SK-N-MC (cell line): ENCODE results near the gene RAET1G.
A peak's percentile ranks its signal among the peaks of the same experiment; 100 is the strongest.
"Not testable (repeated sequence)": the region's sequence is repeated elsewhere in the genome, so short reads cannot be mapped to it uniquely, and the experiment has no call there.

Experiments
- DNase-seq: peaks from one replicate; pipeline ENCODE4 v3.0.0-alpha.2; 2011; ENCODE audit warnings: low read depth, low spot score
- H3K27ac ChIP-seq: fragments of 200-600 bp; sonication (generic); 2 replicates; pipeline ENCODE4 v1.5.1; 2016; ENCODE audit warnings: mixed run types
- H3K36me3 ChIP-seq: fragments of 200-600 bp; sonication (generic); 2 replicates; pipeline ENCODE4 v1.6.1; 2017; ENCODE audit warnings: antibody characterized with exemption, low read length, mixed read lengths; ENCODE audit not compliant: insufficient read depth
- H3K4me3 ChIP-seq: fragments of 200-600 bp; sonication (generic); 2 replicates; pipeline ENCODE4 v1.5.1; 2016
- H3K9ac ChIP-seq: fragments of 200-600 bp; sonication (generic); 2 replicates; pipeline ENCODE4 v1.8.0; 2017; ENCODE audit warnings: mixed run types, mixed read lengths; ENCODE audit not compliant: insufficient read length
- H3K9me3 ChIP-seq: fragments of 200-600 bp; sonication (generic); 2 replicates; pipeline ENCODE4 v1.6.1; 2017; ENCODE audit warnings: low read depth, mild to moderate bottlenecking, antibody characterized with exemption, low read length, moderate library complexity, mixed read lengths
- EZH2 ChIP-seq: fragments of 200-600 bp; sonication (generic); IDR thresholded peaks from one replicate; pipeline ENCODE4 v1.6.1; 2017; ENCODE audit warnings: antibody characterized with exemption
- FOXP2 ChIP-seq: optimal IDR thresholded peaks from 2 replicates; pipeline ENCODE3; 2011; ENCODE audit warnings: mild to moderate bottlenecking, moderate library complexity; ENCODE audit not compliant: insufficient read depth; ENCODE audit errors: extremely low read length, control extremely low read depth
- POLR2AphosphoS5 ChIP-seq: IDR thresholded peaks from 2 replicates; pipeline ENCODE4 v1.6.1; 2012; ENCODE audit warnings: mild to moderate bottlenecking, low read depth, low read length, borderline replicate concordance

RAET1G gene

GRCh38 chr6:149935668-149936067 lies 12.7 kb upstream of the RAET1G start:
- peak overlapping the region; percentile 36; the same call in 1 of the 2 replicates for H3K4me3 ChIP-seq
- no peak overlapping the region for H3K9ac ChIP-seq
- TF ChIP-seq EZH2, result no peak
- TF ChIP-seq FOXP2, result no peak
- TF ChIP-seq POLR2AphosphoS5, result no peak
- peak overlapping the region; percentile 15; the same call in 1 of the 2 replicates for H3K27ac ChIP-seq
- no peaks in the 10 kb centered on the region for H3K36me3 ChIP-seq
- no peaks in the 10 kb centered on the region for H3K9me3 ChIP-seq
- no peak for DNase-seq

GRCh38 chr6:149935246-149935645 lies 12.3 kb upstream of the RAET1G start:
- no peak for DNase-seq
- Histone ChIP-seq H3K9me3 (no peaks in the 10 kb centered on the region), H3K27ac (no peak overlapping the region), H3K4me3 (no peak overlapping the region), H3K36me3 (no peaks in the 10 kb centered on the region), H3K9ac (no peak overlapping the region)
- TF ChIP-seq FOXP2, result no peak

GRCh38 chr6:149934249-149935156 lies 11.6 kb upstream of the RAET1G start:
- no peak for TF ChIP-seq FOXP2
- TF ChIP-seq POLR2AphosphoS5, result no peak
- TF ChIP-seq EZH2, result no peak
- Histone ChIP-seq H3K27ac (no peak overlapping the region), H3K9ac (no peak overlapping the region), H3K4me3 (no peak overlapping the region), H3K9me3 (no peaks in the 10 kb centered on the region), H3K36me3 (no peaks in the 10 kb centered on the region)
- DNase-seq, result no peak

- no peak overlapping the region for H3K9ac ChIP-seq
- TF ChIP-seq FOXP2 (no peak), EZH2 (no peak), POLR2AphosphoS5 (no peak)
Observed at GRCh38 chr6:149933461-149933860, 10.5 kb upstream of the RAET1G start.

GRCh38 chr6:149933036-149933435 lies 10.1 kb upstream of the RAET1G start:
- TF ChIP-seq FOXP2 (no peak), POLR2AphosphoS5 (no peak), EZH2 (no peak)
- no peak for DNase-seq
- Histone ChIP-seq H3K36me3 (no peaks in the 10 kb centered on the region), H3K4me3 (no peak overlapping the region), H3K27ac (no peak overlapping the region), H3K9me3 (no peaks in the 10 kb centered on the region), H3K9ac (no peak overlapping the region)

More at GRCh38 chr6:149933461-149933860, 10.5 kb upstream of the RAET1G start:
- no peak for DNase-seq
- Histone ChIP-seq H3K4me3 (no peak overlapping the region), H3K27ac (no peak overlapping the region), H3K36me3 (no peaks in the 10 kb centered on the region), H3K9me3 (no peaks in the 10 kb centered on the region)

GRCh38 chr6:149931501-149931900 lies 8.6 kb upstream of the RAET1G start:
- no peak overlapping the region for H3K9ac ChIP-seq
- H3K4me3 ChIP-seq, result no peak overlapping the region
- no peak for TF ChIP-seq FOXP2
- TF ChIP-seq EZH2, result no peak
- no peak for TF ChIP-seq POLR2AphosphoS5
- no peaks in the 10 kb centered on the region for H3K9me3 ChIP-seq
- no peaks in the 10 kb centered on the region for H3K36me3 ChIP-seq
- H3K27ac ChIP-seq, result no peak overlapping the region
- DNase-seq, result no peak

GRCh38 chr6:149929422-149929821 lies 6.5 kb upstream of the RAET1G start:
- TF ChIP-seq EZH2 (no peak), FOXP2 (no peak), POLR2AphosphoS5 (no peak)
- Histone ChIP-seq H3K9me3 (no peaks in the 10 kb centered on the region), H3K27ac (no peak overlapping the region), H3K36me3 (no peaks in the 10 kb centered on the region), H3K9ac (no peak overlapping the region), H3K4me3 (no peak overlapping the region)
- DNase-seq, result no peak

GRCh38 chr6:149927025-149927424 lies 4.1 kb upstream of the RAET1G start:
- H3K27ac ChIP-seq, H3K4me3 ChIP-seq, H3K36me3 ChIP-seq, H3K9me3 ChIP-seq, DNase-seq, H3K9ac ChIP-seq: not testable (repeated sequence)

GRCh38 chr6:149925974-149926777 lies 3.3 kb upstream of the RAET1G start:
- Histone ChIP-seq H3K4me3 (peak overlapping the region; percentile 74), H3K9ac (no peak overlapping the region), H3K9me3 (no peaks in the 10 kb centered on the region), H3K36me3 (no peaks in the 10 kb centered on the region), H3K27ac (no peak overlapping the region)
- DNase-seq, result no peak
- no peak for TF ChIP-seq FOXP2
